KMS-11 (cell line): Measurements from ENCODE around the gene KRTAP5-11.
"Not testable (repeated sequence)": the region's sequence is repeated elsewhere in the genome, so short reads cannot be mapped to it uniquely, and the experiment has no call there.

Source experiments
- H2AFZ ChIP-seq: fragments of 200-600 bp; sonication (generic); 2 replicates; pipeline ENCODE4 v1.6.1; 2016; ENCODE audit warnings: antibody characterized with exemption, mixed run types, low read depth
- H3K27ac ChIP-seq: fragments of 200-600 bp; sonication (generic); 2 replicates; pipeline ENCODE4 v1.6.1; 2016; ENCODE audit warnings: mild to moderate bottlenecking, mixed run types
- H3K27me3 ChIP-seq: fragments of 200-600 bp; sonication (generic); 2 replicates; pipeline ENCODE4 v1.6.1; 2017; ENCODE audit warnings: mild to moderate bottlenecking, low read depth, mixed run types, moderate library complexity; ENCODE audit not compliant: insufficient read depth
- H3K36me3 ChIP-seq: fragments of 200-600 bp; sonication (generic); 2 replicates; pipeline ENCODE4 v1.6.1; 2017; ENCODE audit warnings: mild to moderate bottlenecking, mixed run types; ENCODE audit not compliant: insufficient read depth
- H3K4me1 ChIP-seq: fragments of 200-600 bp; sonication (generic); 2 replicates; pipeline ENCODE4 v1.6.1; 2016; ENCODE audit warnings: mild to moderate bottlenecking, low read depth, mixed run types; ENCODE audit not compliant: poor library complexity, severe bottlenecking
- H3K4me2 ChIP-seq: fragments of 200-600 bp; sonication (generic); 2 replicates; pipeline ENCODE4 v1.7.0; 2016; ENCODE audit warnings: mild to moderate bottlenecking, mixed run types
- H3K4me3 ChIP-seq: fragments of 200-600 bp; sonication (generic); IDR thresholded peaks from 2 replicates; pipeline ENCODE4 v1.6.1; 2017; ENCODE audit warnings: low read depth, low read length, mixed read lengths; ENCODE audit not compliant: insufficient read depth
- H3K79me2 ChIP-seq: fragments of 200-600 bp; sonication (generic); 2 replicates; pipeline ENCODE4 v1.6.1; 2016; ENCODE audit warnings: low read depth, mixed run types; ENCODE audit not compliant: insufficient read depth
- H3K9ac ChIP-seq: fragments of 200-600 bp; sonication (generic); 2 replicates; pipeline ENCODE4 v1.6.1; 2016; ENCODE audit warnings: mild to moderate bottlenecking, mixed run types
- H4K20me1 ChIP-seq: fragments of 200-600 bp; sonication (generic); 2 replicates; pipeline ENCODE4 v1.6.1; 2016; ENCODE audit warnings: mild to moderate bottlenecking, mixed run types; ENCODE audit not compliant: insufficient read depth
- TF ChIP-seq, protein P1 (sequence below): fragments of 200-600 bp; sonication (generic); conservative IDR thresholded peaks from 2 replicates; pipeline ENCODE4 v1.6.1; 2017; ENCODE audit warnings: low read depth, mild to moderate bottlenecking, antibody characterized with exemption, low read length, moderate library complexity, mixed read lengths

KRTAP5-11 gene

DNA sequence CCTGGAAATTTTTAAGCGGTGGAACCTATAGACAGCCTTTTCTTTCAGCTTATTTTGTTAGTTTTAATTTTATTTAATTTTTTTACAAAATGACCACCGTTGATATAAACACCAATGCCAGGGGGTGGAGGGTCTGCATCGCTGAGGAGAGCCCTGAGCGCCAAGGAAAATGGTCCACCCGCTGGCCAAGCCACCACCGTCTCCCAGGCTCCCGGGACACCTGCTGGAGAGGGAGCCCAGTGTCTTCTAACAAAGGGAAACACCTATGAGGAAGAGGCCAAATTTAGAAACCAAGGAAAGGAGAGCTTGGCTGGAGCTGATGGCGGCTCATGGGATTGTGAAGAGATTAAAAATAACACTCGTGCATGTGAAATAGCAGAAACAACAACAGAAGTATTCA, 45.1 kb downstream of the KRTAP5-11 start:
- no peak overlapping the region for H3K4me2 ChIP-seq

DNA sequence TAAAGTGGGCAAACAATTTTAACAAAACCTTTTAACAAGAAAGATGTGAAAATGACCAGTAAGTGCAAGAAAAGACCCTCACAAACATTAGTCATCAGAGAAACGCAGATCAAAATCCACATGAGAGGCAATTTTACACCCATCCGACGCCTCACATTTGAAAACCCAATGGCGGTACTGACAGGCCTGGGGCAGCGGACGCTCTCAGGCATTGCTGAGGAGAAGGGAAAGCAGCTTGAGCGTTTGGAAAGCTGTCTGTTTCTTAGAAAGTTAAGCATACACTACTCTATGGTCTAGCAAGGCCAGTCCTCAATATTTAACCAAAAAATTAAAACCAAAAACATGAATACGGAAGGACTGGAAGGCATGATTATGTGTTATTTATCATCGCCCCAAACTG, 46.9 kb downstream of the KRTAP5-11 start:
- Histone ChIP-seq H3K4me1 (peaks cover 4% of the 10 kb centered on the region), H3K9ac (no peak overlapping the region), H3K27me3 (no peaks in the 10 kb centered on the region), H4K20me1 (no peaks in the 10 kb centered on the region), H3K4me2 (no peak overlapping the region), H3K27ac (no peak overlapping the region), H3K36me3 (no peaks in the 10 kb centered on the region), H3K4me3 (no peak overlapping the region), H2AFZ (no peak overlapping the region), H3K79me2 (no peaks in the 10 kb centered on the region)
- TF ChIP-seq, protein P1, sequence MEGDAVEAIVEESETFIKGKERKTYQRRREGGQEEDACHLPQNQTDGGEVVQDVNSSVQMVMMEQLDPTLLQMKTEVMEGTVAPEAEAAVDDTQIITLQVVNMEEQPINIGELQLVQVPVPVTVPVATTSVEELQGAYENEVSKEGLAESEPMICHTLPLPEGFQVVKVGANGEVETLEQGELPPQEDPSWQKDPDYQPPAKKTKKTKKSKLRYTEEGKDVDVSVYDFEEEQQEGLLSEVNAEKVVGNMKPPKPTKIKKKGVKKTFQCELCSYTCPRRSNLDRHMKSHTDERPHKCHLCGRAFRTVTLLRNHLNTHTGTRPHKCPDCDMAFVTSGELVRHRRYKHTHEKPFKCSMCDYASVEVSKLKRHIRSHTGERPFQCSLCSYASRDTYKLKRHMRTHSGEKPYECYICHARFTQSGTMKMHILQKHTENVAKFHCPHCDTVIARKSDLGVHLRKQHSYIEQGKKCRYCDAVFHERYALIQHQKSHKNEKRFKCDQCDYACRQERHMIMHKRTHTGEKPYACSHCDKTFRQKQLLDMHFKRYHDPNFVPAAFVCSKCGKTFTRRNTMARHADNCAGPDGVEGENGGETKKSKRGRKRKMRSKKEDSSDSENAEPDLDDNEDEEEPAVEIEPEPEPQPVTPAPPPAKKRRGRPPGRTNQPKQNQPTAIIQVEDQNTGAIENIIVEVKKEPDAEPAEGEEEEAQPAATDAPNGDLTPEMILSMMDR: no peak

More for the DNA sequence above, 45.1 kb downstream of the KRTAP5-11 start:
- TF ChIP-seq, protein P1: no peak
- no peaks in the 10 kb centered on the region for H4K20me1 ChIP-seq
- H3K4me1 ChIP-seq: peaks cover 4% of the 10 kb centered on the region
- H3K36me3 ChIP-seq: no peaks in the 10 kb centered on the region
- no peak overlapping the region for H3K27ac ChIP-seq
- no peaks in the 10 kb centered on the region for H3K79me2 ChIP-seq
- no peak overlapping the region for H3K4me3 ChIP-seq
- H2AFZ ChIP-seq: no peak overlapping the region
- H3K9ac ChIP-seq: no peak overlapping the region
- H3K27me3 ChIP-seq: no peaks in the 10 kb centered on the region

DNA sequence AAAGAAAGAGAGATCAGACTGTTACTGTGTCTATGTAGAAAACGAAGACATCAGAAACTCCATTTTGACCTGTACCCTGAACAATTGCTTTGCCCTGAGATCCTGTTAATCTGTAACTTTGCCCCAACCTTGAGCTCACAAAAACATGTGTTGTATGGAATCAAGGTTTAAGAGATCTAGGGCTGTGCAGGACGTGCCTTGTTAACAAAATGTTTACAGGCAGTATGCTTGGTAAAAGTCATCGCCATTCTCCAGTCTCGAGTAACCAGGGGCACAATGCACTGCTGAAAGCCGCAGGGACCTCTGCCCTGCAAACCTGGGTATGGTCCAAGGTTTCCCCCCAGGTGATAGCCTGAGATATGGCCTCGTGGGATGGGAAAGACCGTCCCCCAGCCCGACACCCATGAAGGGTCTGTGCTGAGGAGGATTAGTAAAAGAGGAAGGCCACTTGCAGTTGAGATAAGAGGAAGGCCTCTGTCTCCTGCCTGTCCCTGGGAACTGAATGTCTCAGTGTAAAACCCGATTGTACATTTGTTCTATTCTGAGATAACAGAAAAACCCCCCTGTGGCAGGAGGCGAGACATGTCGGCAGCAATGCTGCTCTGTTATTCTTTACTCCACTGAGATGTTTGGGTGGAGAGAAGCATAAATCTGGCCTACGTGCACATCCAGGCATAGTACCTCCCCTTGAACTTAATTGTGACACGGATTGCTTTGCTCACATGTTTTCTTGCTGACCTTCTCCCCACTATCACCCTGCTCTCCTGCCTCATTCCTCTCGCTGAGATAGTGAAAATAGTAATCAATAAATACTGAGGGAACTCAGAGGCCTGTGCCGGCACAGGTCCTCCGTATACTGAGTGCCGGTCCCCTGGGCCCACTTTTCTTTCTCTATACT, 47.7 kb downstream of the KRTAP5-11 start:
- H3K4me2 ChIP-seq, H3K4me3 ChIP-seq, H3K36me3 ChIP-seq, H3K79me2 ChIP-seq, H2AFZ ChIP-seq, H3K27me3 ChIP-seq, H3K27ac ChIP-seq, H3K9ac ChIP-seq, H4K20me1 ChIP-seq, H3K4me1 ChIP-seq: not testable (repeated sequence)

DNA sequence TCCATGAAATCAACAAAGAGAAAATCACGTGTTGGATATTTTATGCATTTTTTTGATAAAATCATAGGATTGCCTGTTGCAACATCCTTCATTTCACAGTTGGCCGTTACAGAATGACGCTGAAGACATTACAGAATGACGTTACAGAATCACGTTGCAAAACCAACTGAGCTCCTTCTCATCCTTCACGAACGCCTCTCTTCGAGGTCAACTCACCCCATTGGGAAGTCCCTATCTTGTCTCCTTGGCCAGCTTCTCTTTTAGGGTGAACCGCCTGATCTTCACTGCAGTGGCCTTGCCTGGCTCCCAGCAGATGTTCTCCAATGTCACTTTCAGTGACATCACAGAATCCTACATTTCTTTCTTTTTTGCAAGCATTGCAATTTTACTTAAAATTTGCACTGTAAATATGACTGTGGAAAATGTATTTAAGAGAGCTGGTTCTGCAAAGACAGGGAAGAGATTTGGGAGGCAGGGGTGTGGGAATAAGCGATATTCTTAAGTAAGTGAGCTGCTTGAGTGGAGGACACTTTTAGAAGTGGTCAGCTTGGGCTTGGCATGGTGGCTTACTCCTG, 50.6 kb downstream of the KRTAP5-11 start:
- H3K9ac ChIP-seq: no peak overlapping the region
- no peak overlapping the region for H3K27ac ChIP-seq
- TF ChIP-seq, protein P1: no peak
- H2AFZ ChIP-seq: no peak overlapping the region
- H3K4me2 ChIP-seq: no peak overlapping the region
- no peaks in the 10 kb centered on the region for H3K36me3 ChIP-seq
- H3K4me3 ChIP-seq: no peak overlapping the region
- no peaks in the 10 kb centered on the region for H4K20me1 ChIP-seq
- no peaks in the 10 kb centered on the region for H3K4me1 ChIP-seq
- no peaks in the 10 kb centered on the region for H3K79me2 ChIP-seq
- no peaks in the 10 kb centered on the region for H3K27me3 ChIP-seq
